ENCODE data around the gene GALNT17.

The GALNT17 gene

DNA sequence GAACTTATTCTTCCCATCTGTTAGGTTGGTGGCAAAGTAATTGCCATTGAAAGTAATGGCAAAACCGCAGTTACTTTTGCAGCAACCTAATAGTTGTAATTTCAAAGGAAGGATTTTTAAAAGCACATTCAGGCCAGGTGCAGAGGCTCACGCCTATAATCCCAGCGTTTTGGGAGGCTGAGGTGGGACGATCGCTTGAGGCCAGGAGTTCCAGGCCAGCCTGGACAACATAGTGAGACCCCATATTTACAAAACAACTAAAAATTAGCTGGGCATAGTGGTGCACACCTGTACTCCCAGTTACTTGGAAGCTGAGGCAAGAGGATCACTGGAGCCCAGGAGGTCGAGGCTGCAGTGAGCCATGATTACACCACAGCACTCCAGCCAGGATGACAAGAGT lies 374.9 kb downstream of the GALNT17 start:
- Histone ChIP-seq H3K36me3 (ENCODE audit: control insufficient read depth in 5 of 5, insufficient read depth in 5 of 5, low read length in 5 of 5) (no peaks in the 10 kb centered on the region), H3K4me3 (ENCODE audit: low read depth in 1 of 5, low read length in 5 of 5) (no peak overlapping the region), H3K4me1 (ENCODE audit: control insufficient read depth in 5 of 5, insufficient read depth in 5 of 5, low read length in 5 of 5) (no peaks in the 10 kb centered on the region), H3K9ac (ENCODE audit: low read length in 5 of 5) (no peak overlapping the region), H3K27me3 (ENCODE audit: control insufficient read depth in 5 of 5, insufficient read depth in 4 of 5, low read length in 5 of 5) (no peaks in the 10 kb centered on the region), H3K27ac (ENCODE audit: low read depth, low read length) (no peak overlapping the region), H3K9me3 (ENCODE audit: control insufficient read depth in 5 of 5, low read length in 5 of 5) (peaks cover 0 to 5% (median 0%) of the 10 kb centered on the region in 5 donors)

DNA sequence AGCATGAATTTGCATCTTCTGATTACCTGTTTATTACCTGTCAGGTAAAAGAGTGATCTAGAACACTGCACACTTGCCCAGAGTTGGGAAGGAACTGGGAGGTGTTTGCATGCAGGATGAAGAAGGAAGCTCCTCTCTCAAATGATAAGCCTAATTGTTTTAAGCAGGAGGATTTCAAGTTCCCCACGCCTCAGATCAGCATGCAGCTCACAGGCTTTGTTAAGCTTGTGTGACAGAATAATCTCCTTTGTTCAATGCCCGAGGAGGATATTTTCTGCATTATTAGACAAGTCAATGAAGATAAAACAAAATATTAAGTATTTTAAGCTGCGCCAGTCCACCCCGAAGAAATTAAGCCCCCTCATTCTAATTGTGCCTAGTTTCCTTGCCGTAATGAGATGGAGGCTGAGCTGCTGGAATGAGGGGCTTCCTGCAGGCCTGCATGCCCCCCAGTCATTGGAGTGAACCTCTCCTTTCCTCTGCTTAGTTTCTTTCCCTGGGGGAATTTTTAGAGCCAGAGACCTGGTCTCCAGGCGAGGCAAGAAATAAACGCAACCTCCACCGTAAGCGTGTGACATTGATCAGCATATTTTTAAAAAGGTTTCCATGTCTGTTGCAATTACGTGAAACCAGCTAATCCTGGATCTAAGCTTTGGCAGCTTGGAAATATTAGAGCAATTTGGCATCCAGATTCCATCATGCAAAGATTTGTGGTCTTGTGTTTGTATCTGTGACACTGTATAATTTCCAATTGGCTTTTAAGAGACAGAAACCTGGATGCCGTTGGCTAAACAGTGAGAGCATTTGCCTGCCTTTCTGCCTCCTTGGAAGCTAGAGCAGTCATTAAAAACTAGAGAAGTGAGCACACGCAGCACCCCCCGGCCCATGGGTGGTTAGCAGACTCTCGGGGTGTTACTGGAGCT lies 376.0 kb downstream of the GALNT17 start:
- H3K36me3 ChIP-seq (ENCODE audit: control insufficient read depth in 5 of 5, insufficient read depth in 5 of 5, low read length in 5 of 5) = no peaks in the 10 kb centered on the region
- H3K4me1 ChIP-seq (ENCODE audit: control insufficient read depth in 5 of 5, insufficient read depth in 5 of 5, low read length in 5 of 5) = no peaks in the 10 kb centered on the region
- no peak overlapping the region for H3K9ac ChIP-seq (ENCODE audit: low read length in 5 of 5)
- H3K4me3 ChIP-seq (ENCODE audit: low read depth in 1 of 5, low read length in 5 of 5) = no peak overlapping the region
- no peaks in the 10 kb centered on the region for H3K9me3 ChIP-seq (ENCODE audit: control insufficient read depth in 5 of 5, low read length in 5 of 5)
- H3K27ac ChIP-seq (ENCODE audit: low read depth, low read length) = no peak overlapping the region
- H3K27me3 ChIP-seq (ENCODE audit: control insufficient read depth in 5 of 5, insufficient read depth in 4 of 5, low read length in 5 of 5) = no peaks in the 10 kb centered on the region

GRCh38 chr7:71509381-71509780 lies 377.4 kb downstream of the GALNT17 start:
- no peak overlapping the region for H3K4me3 ChIP-seq (ENCODE audit: low read depth in 1 of 5, low read length in 5 of 5)
- no peaks in the 10 kb centered on the region for H3K36me3 ChIP-seq (ENCODE audit: control insufficient read depth in 5 of 5, insufficient read depth in 5 of 5, low read length in 5 of 5)
- no peaks in the 10 kb centered on the region for H3K9me3 ChIP-seq (ENCODE audit: control insufficient read depth in 5 of 5, low read length in 5 of 5)
- H3K27ac ChIP-seq (ENCODE audit: low read depth, low read length) = no peak overlapping the region
- H3K27me3 ChIP-seq (ENCODE audit: control insufficient read depth in 5 of 5, insufficient read depth in 4 of 5, low read length in 5 of 5) = no peaks in the 10 kb centered on the region
- no peaks in the 10 kb centered on the region for H3K4me1 ChIP-seq (ENCODE audit: control insufficient read depth in 5 of 5, insufficient read depth in 5 of 5, low read length in 5 of 5)
- H3K9ac ChIP-seq (ENCODE audit: low read length in 5 of 5) = no peak overlapping the region

GRCh38 chr7:71511361-71511807 lies 379.4 kb downstream of the GALNT17 start:
- Histone ChIP-seq H3K36me3 (ENCODE audit: control insufficient read depth in 5 of 5, insufficient read depth in 5 of 5, low read length in 5 of 5) (no peaks in the 10 kb centered on the region), H3K27me3 (ENCODE audit: control insufficient read depth in 5 of 5, insufficient read depth in 4 of 5, low read length in 5 of 5) (no peaks in the 10 kb centered on the region), H3K27ac (ENCODE audit: low read depth, low read length) (no peak overlapping the region), H3K9me3 (ENCODE audit: control insufficient read depth in 5 of 5, low read length in 5 of 5) (no peaks in the 10 kb centered on the region), H3K9ac (ENCODE audit: low read length in 5 of 5) (no peak overlapping the region), H3K4me3 (ENCODE audit: low read depth in 1 of 5, low read length in 5 of 5) (no peak overlapping the region), H3K4me1 (ENCODE audit: control insufficient read depth in 5 of 5, insufficient read depth in 5 of 5, low read length in 5 of 5) (no peaks in the 10 kb centered on the region)

DNA sequence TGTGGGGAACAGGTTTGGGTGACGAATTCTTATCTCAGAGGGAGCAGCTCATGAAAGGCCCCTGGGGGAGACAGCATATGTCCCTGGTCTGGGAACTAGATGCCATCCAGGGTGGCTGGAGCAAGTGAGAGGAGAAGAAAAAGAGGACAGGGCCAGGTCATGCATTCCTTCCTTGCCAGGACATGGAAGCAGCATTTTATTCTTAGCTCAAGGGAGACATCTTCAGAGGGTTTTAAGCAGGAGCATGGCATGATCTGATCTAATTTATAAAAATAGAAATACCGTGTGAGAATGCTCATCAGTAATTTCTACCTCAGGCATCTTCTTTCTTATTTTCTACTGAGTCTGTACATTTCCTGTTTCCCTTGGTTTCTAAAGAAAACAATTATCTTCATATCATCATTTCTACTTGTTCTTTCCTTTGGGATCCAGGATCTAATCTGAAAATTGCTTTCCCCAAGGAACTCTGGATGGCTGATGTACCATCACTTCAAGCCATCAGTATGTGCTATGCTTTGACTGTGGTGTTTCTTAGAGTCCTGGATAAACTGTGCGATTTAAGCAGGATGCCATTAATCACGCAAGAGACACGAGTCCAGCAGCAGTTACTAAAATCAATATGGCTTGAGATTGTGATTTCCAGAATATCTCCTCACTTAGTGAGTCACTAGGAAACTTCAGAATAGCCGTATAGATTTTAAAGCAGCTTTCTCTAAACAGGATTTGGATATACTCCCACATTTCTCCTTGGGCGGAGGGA lies 386.2 kb downstream of the GALNT17 start:
- Histone ChIP-seq H3K36me3 (ENCODE audit: control insufficient read depth in 5 of 5, insufficient read depth in 5 of 5, low read length in 5 of 5) (no peaks in the 10 kb centered on the region), H3K9me3 (ENCODE audit: control insufficient read depth in 5 of 5, low read length in 5 of 5) (peaks cover 0 to 6% (median 0%) of the 10 kb centered on the region in 5 donors), H3K27ac (ENCODE audit: low read depth, low read length) (no peak overlapping the region), H3K4me3 (ENCODE audit: low read depth in 1 of 5, low read length in 5 of 5) (no peak overlapping the region), H3K27me3 (ENCODE audit: control insufficient read depth in 5 of 5, insufficient read depth in 4 of 5, low read length in 5 of 5) (no peaks in the 10 kb centered on the region), H3K9ac (ENCODE audit: low read length in 5 of 5) (no peak overlapping the region), H3K4me1 (ENCODE audit: control insufficient read depth in 5 of 5, insufficient read depth in 5 of 5, low read length in 5 of 5) (no peaks in the 10 kb centered on the region)

DNA sequence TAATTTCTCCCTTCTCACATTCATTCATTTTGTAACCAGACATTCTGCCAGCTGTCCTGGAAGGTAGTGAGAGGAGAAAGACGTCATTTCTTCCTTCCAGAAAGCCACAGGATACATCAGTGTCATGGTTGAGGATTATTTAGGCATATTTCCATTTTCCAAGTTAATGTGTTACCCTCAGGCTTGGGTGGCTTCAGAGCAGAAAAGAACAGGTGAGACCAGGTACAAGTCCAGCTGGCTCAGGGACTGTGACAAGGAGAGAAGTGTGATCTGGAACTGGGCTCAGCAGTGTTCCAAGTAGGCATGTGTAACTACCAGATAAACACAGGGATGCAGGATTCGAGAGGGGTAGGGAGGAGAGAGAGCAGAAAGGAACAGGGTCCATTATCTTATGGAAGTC lies 386.9 kb downstream of the GALNT17 start:
- Histone ChIP-seq H3K27me3 (ENCODE audit: control insufficient read depth in 5 of 5, insufficient read depth in 4 of 5, low read length in 5 of 5) (no peaks in the 10 kb centered on the region), H3K9me3 (ENCODE audit: control insufficient read depth in 5 of 5, low read length in 5 of 5) (peaks cover 0 to 6% (median 0%) of the 10 kb centered on the region in 5 donors), H3K27ac (ENCODE audit: low read depth, low read length) (no peak overlapping the region), H3K9ac (ENCODE audit: low read length in 5 of 5) (no peak overlapping the region), H3K36me3 (ENCODE audit: control insufficient read depth in 5 of 5, insufficient read depth in 5 of 5, low read length in 5 of 5) (no peaks in the 10 kb centered on the region), H3K4me1 (ENCODE audit: control insufficient read depth in 5 of 5, insufficient read depth in 5 of 5, low read length in 5 of 5) (no peaks in the 10 kb centered on the region), H3K4me3 (ENCODE audit: low read depth in 1 of 5, low read length in 5 of 5) (no peak overlapping the region)

DNA sequence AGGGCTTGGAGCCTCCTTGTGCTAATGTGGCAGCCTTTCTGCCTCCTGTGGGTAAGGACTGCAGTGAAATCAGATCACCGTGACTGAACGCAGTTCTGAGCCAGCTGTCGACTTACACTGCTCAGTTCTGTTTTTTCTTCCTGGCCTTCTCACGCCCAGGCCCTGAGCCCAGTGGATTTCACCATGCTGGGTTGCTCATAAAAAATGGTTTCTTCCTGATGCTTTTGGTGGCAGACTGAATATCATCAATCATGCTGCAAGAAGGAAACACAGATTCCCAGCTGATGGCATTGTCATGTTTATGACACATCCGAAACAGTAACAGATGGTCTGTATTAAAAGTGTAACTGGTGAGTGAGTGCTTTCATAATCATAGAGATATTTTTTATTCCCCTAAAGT lies 389.6 kb downstream of the GALNT17 start:
- H3K4me3 ChIP-seq (ENCODE audit: low read depth in 1 of 5, low read length in 5 of 5) = no peak overlapping the region
- no peaks in the 10 kb centered on the region for H3K4me1 ChIP-seq (ENCODE audit: control insufficient read depth in 5 of 5, insufficient read depth in 5 of 5, low read length in 5 of 5)
- no peaks in the 10 kb centered on the region for H3K27me3 ChIP-seq (ENCODE audit: control insufficient read depth in 5 of 5, insufficient read depth in 4 of 5, low read length in 5 of 5)
- no peak overlapping the region for H3K9ac ChIP-seq (ENCODE audit: low read length in 5 of 5)
- peaks cover 0 to 6% (median 0%) of the 10 kb centered on the region in 5 donors for H3K9me3 ChIP-seq (ENCODE audit: control insufficient read depth in 5 of 5, low read length in 5 of 5)
- H3K27ac ChIP-seq (ENCODE audit: low read depth, low read length) = no peak overlapping the region
- H3K36me3 ChIP-seq (ENCODE audit: control insufficient read depth in 5 of 5, insufficient read depth in 5 of 5, low read length in 5 of 5) = no peaks in the 10 kb centered on the region

DNA sequence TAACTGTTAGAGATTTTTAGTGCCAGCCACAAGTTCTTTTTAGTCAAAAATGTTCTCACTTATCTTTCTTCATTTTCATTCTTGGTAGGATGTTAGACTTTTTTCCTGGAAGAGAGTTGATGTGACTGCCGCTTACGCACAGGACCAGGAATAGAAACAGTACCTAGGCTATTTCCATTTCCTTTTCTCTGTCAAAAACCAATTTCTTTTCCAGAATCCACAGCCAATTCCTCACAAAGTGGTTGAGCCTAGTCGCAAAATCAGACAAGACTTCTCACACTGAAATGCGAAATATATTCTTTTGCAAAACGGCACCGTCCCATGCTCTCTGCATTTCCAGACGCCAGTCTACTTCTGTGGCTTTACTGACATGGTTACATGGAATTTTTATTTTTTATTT lies 394.2 kb downstream of the GALNT17 start:
- Histone ChIP-seq H3K27me3 (ENCODE audit: control insufficient read depth in 5 of 5, insufficient read depth in 4 of 5, low read length in 5 of 5) (no peaks in the 10 kb centered on the region), H3K9me3 (ENCODE audit: control insufficient read depth in 5 of 5, low read length in 5 of 5) (no peaks in the 10 kb centered on the region), H3K4me3 (ENCODE audit: low read depth in 1 of 5, low read length in 5 of 5) (no peak overlapping the region), H3K9ac (ENCODE audit: low read length in 5 of 5) (no peak overlapping the region), H3K27ac (ENCODE audit: low read depth, low read length) (no peak overlapping the region), H3K36me3 (ENCODE audit: control insufficient read depth in 5 of 5, insufficient read depth in 5 of 5, low read length in 5 of 5) (no peaks in the 10 kb centered on the region), H3K4me1 (ENCODE audit: control insufficient read depth in 5 of 5, insufficient read depth in 5 of 5, low read length in 5 of 5) (no peaks in the 10 kb centered on the region)

- Histone ChIP-seq H3K27ac (ENCODE audit: low read depth, low read length) (no peak overlapping the region), H3K27me3 (ENCODE audit: control insufficient read depth in 5 of 5, insufficient read depth in 4 of 5, low read length in 5 of 5) (no peaks in the 10 kb centered on the region), H3K9me3 (ENCODE audit: control insufficient read depth in 5 of 5, low read length in 5 of 5) (no peaks in the 10 kb centered on the region), H3K4me1 (ENCODE audit: control insufficient read depth in 5 of 5, insufficient read depth in 5 of 5, low read length in 5 of 5) (no peaks in the 10 kb centered on the region), H3K9ac (ENCODE audit: low read length in 5 of 5) (no peak overlapping the region), H3K4me3 (ENCODE audit: low read depth in 1 of 5, low read length in 5 of 5) (no peak overlapping the region), H3K36me3 (ENCODE audit: control insufficient read depth in 5 of 5, insufficient read depth in 5 of 5, low read length in 5 of 5) (no peaks in the 10 kb centered on the region)
These were observed 395.3 kb downstream of the GALNT17 start for GRCh38 chr7:71527213-71527612.

DNA sequence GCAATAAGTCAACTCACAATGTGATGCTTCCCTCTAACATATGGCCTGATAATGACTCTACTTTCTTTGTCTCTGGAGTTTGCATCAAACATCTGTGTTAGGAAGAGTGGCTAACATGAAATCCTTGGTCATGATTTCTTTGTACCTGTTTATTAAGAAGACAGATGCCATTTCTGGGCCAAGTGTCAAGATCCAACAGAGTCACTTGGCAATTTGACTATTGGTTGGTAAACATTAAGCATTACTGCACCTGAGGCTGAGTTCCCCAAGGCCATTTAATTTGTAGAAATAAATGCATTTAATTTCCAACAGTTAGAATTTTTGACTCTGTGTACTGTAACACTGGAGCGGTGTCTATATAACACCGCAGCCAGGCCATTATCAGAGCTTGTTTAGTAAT lies 403.7 kb downstream of the GALNT17 start:
- no peaks in the 10 kb centered on the region for H3K36me3 ChIP-seq (ENCODE audit: control insufficient read depth in 5 of 5, insufficient read depth in 5 of 5, low read length in 5 of 5)
- H3K4me1 ChIP-seq (ENCODE audit: control insufficient read depth in 5 of 5, insufficient read depth in 5 of 5, low read length in 5 of 5) = no peaks in the 10 kb centered on the region
- H3K9ac ChIP-seq (ENCODE audit: low read length in 5 of 5) = no peak overlapping the region
- no peaks in the 10 kb centered on the region for H3K9me3 ChIP-seq (ENCODE audit: control insufficient read depth in 5 of 5, low read length in 5 of 5)
- H3K27ac ChIP-seq (ENCODE audit: low read depth, low read length) = no peak overlapping the region
- H3K27me3 ChIP-seq (ENCODE audit: control insufficient read depth in 5 of 5, insufficient read depth in 4 of 5, low read length in 5 of 5) = no peaks in the 10 kb centered on the region
- H3K4me3 ChIP-seq (ENCODE audit: low read depth in 1 of 5, low read length in 5 of 5) = no peak overlapping the region

Data from subcutaneous abdominal adipose tissue (tissue), 5 donors.